OCI-LY3 (cell line): ENCODE results near the gene ITPR1.

Source experiments
- H2AFZ ChIP-seq: fragments of 200-600, 300-600 bp; shearing (Covaris generic); 2 replicates; pipeline ENCODE4 v1.6.0; 2014; ENCODE audit warnings: antibody characterized with exemption, low read depth, low read length
- H3K27ac ChIP-seq: fragments of 200-600, 300-600 bp; sonication (generic); 2 replicates; pipeline ENCODE4 v1.5.1; 2014; ENCODE audit warnings: mild to moderate bottlenecking, low read length, moderate library complexity, mixed read lengths
- H3K27me3 ChIP-seq: fragments of 200-600, 300-600 bp; sonication (generic); 2 replicates; pipeline ENCODE4 v1.6.1; 2014; ENCODE audit warnings: low read depth, low read length, mixed read lengths
- H3K36me3 ChIP-seq: fragments of 200-600, 300-600 bp; sonication (generic); replicated peaks from 2 replicates; pipeline ENCODE3; 2014; ENCODE audit warnings: low read depth, low read length, mixed read lengths
- H3K4me1 ChIP-seq: fragments of 300-600, 200-600 bp; sonication (generic); 2 replicates; pipeline ENCODE4 v1.6.1; 2014; ENCODE audit warnings: low read length, mixed read lengths
- H3K4me2 ChIP-seq: fragments of 200-600, 300-600 bp; sonication (generic); 2 replicates; pipeline ENCODE4 v1.6.1; 2014; ENCODE audit warnings: low read length, mixed read lengths
- H3K4me3 ChIP-seq: fragments of 300-600, 200-600 bp; sonication (generic); 2 replicates; pipeline ENCODE4 v1.5.1; 2014; ENCODE audit warnings: antibody characterized with exemption, mild to moderate bottlenecking, low read length, moderate library complexity
- H3K79me2 ChIP-seq: fragments of 300-600, 200-600 bp; shearing (Covaris generic); 2 replicates; pipeline ENCODE4 v1.6.1; 2014; ENCODE audit warnings: mild to moderate bottlenecking, low read length, mixed read lengths
- H3K9ac ChIP-seq: fragments of 300-600, 200-600 bp; shearing (Covaris generic); 2 replicates; pipeline ENCODE4 v1.6.0; 2014; ENCODE audit warnings: mild to moderate bottlenecking, low read length, moderate library complexity
- H3K9me3 ChIP-seq: fragments of 200-600, 300-600 bp; shearing (Covaris generic); 2 replicates; pipeline ENCODE4 v1.6.1; 2014; ENCODE audit warnings: low read length, mixed read lengths; ENCODE audit not compliant: insufficient read depth
- H4K20me1 ChIP-seq: fragments of 200-600, 300-600 bp; sonication (generic); 2 replicates; pipeline ENCODE4 v1.6.1; 2016; ENCODE audit warnings: low read length, mixed read lengths; ENCODE audit not compliant: insufficient read depth
- EZH2phosphoT487 ChIP-seq: fragments of 200-600 bp; shearing (Covaris generic); IDR thresholded peaks from 2 replicates; pipeline ENCODE4 v1.6.1; 2018; ENCODE audit warnings: antibody characterized with exemption, mixed run types, low read depth
- TF ChIP-seq, protein P1 (sequence below): fragments of 200-600, 300-600 bp; sonication (generic); IDR thresholded peaks from 2 replicates; pipeline ENCODE4 v1.5.1; 2014; ENCODE audit warnings: antibody characterized with exemption, low read length, low read depth

Gene ITPR1

DNA sequence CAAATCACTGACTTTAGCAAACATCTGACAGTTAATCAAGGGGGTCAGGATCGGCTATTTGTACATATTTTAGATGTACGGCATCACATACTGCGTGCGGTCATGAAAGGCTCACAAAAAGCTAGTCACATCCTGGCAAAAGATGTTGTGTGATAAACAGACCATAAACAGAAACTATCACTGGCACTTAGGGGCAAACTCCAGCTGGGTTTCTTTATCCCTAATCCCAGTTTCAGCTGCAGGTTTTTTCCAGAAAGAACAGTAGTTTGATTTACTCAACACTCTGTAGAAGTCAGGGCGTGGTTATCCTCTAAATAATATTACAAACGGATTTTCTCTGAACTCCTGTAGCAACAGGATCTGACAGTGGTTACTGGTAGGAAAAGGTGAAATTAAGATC lies 373.7 kb downstream of the ITPR1 start:
- H3K79me2 ChIP-seq, result no peaks in the 10 kb centered on the region
- no peaks in the 10 kb centered on the region for H3K36me3 ChIP-seq
- H3K4me2 ChIP-seq, result no peak overlapping the region
- no peaks in the 10 kb centered on the region for H3K4me1 ChIP-seq
- H2AFZ ChIP-seq, result no peak overlapping the region
- peaks cover 35% of the 10 kb centered on the region for H3K27me3 ChIP-seq
- H4K20me1 ChIP-seq, result no peaks in the 10 kb centered on the region
- no peak overlapping the region for H3K9ac ChIP-seq
- H3K4me3 ChIP-seq, result no peak overlapping the region
- 0 out of 2 replicates have a peak, but pooled peaks cover under 1% of the 10 kb centered on the region for H3K9me3 ChIP-seq
- no peak for TF ChIP-seq EZH2phosphoT487
- TF ChIP-seq, protein P1, sequence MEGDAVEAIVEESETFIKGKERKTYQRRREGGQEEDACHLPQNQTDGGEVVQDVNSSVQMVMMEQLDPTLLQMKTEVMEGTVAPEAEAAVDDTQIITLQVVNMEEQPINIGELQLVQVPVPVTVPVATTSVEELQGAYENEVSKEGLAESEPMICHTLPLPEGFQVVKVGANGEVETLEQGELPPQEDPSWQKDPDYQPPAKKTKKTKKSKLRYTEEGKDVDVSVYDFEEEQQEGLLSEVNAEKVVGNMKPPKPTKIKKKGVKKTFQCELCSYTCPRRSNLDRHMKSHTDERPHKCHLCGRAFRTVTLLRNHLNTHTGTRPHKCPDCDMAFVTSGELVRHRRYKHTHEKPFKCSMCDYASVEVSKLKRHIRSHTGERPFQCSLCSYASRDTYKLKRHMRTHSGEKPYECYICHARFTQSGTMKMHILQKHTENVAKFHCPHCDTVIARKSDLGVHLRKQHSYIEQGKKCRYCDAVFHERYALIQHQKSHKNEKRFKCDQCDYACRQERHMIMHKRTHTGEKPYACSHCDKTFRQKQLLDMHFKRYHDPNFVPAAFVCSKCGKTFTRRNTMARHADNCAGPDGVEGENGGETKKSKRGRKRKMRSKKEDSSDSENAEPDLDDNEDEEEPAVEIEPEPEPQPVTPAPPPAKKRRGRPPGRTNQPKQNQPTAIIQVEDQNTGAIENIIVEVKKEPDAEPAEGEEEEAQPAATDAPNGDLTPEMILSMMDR, result no peak
- no peak overlapping the region for H3K27ac ChIP-seq

GRCh38 chr3:4877173-4877787 lies 384.1 kb downstream of the ITPR1 start:
- H2AFZ ChIP-seq, result no peak overlapping the region
- H3K36me3 ChIP-seq, result no peaks in the 10 kb centered on the region
- no peaks in the 10 kb centered on the region for H4K20me1 ChIP-seq
- no peaks in the 10 kb centered on the region for H3K4me1 ChIP-seq
- no peak overlapping the region for H3K9ac ChIP-seq
- H3K4me2 ChIP-seq, result no peak overlapping the region
- H3K27me3 ChIP-seq, result peaks cover 29% of the 10 kb centered on the region; the same call in 1 of the 2 replicates
- no peaks in the 10 kb centered on the region for H3K9me3 ChIP-seq
- no peak overlapping the region for H3K27ac ChIP-seq
- H3K4me3 ChIP-seq, result no peak overlapping the region
- TF ChIP-seq, protein P1, result no peak
- TF ChIP-seq EZH2phosphoT487, result no peak
- no peaks in the 10 kb centered on the region for H3K79me2 ChIP-seq

- H3K4me3 ChIP-seq, result no peak overlapping the region
- peaks cover 49% of the 10 kb centered on the region for H3K27me3 ChIP-seq
- H2AFZ ChIP-seq, result no peak overlapping the region
- no peaks in the 10 kb centered on the region for H4K20me1 ChIP-seq
- H3K9ac ChIP-seq, result no peak overlapping the region
- no peaks in the 10 kb centered on the region for H3K79me2 ChIP-seq
- H3K27ac ChIP-seq, result no peak overlapping the region
- H3K9me3 ChIP-seq, result 0 out of 2 replicates have a peak, but pooled peaks cover 2% of the 10 kb centered on the region
- H3K4me2 ChIP-seq, result no peak overlapping the region
- H3K4me1 ChIP-seq, result no peaks in the 10 kb centered on the region
- no peak for TF ChIP-seq EZH2phosphoT487
- TF ChIP-seq, protein P1, result no peak
- H3K36me3 ChIP-seq, result no peaks in the 10 kb centered on the region
These were observed 387.7 kb downstream of the ITPR1 start for GRCh38 chr3:4880850-4881249.

GRCh38 chr3:4882548-4882947 lies 389.4 kb downstream of the ITPR1 start:
- no peaks in the 10 kb centered on the region for H3K36me3 ChIP-seq
- no peaks in the 10 kb centered on the region for H4K20me1 ChIP-seq
- no peak overlapping the region for H3K4me3 ChIP-seq
- H3K27ac ChIP-seq, result no peak overlapping the region
- H3K79me2 ChIP-seq, result no peaks in the 10 kb centered on the region
- H3K9me3 ChIP-seq, result 0 out of 2 replicates have a peak, but pooled peaks cover 2% of the 10 kb centered on the region
- H3K4me1 ChIP-seq, result no peaks in the 10 kb centered on the region
- H3K9ac ChIP-seq, result no peak overlapping the region
- no peak overlapping the region for H2AFZ ChIP-seq
- no peak overlapping the region for H3K4me2 ChIP-seq
- H3K27me3 ChIP-seq, result peaks cover 44% of the 10 kb centered on the region
- TF ChIP-seq EZH2phosphoT487, result no peak
- TF ChIP-seq, protein P1, result no peak
